Small intestine (tissue), 7 donors: ENCODE data around the gene CDCA7L. TPM values are rescaled to one million over a fixed set of nuclear protein-coding genes. Genes with fewer than 3 reads are reported as not detected.
"Not testable (repeated sequence)": the region's sequence is repeated elsewhere in the genome, so short reads cannot be mapped to it uniquely, and the experiment has no call there.

Experiments
- DNase-seq, 2 donors: peaks; one replicate each; pipeline versions ENCODE4 v3.0.0 to v3.0.0-alpha.2; 2013
- FAIRE-seq: peaks from 2 replicates; lab custom pipeline; 2012; peaks lifted over from hg19 to GRCh38; lab: Jason Lieb, UNC
- H3K27ac ChIP-seq, 3 donors: one replicate each; pipeline ENCODE4 v1.5.1; 2013; ENCODE audit warnings: low read length in 2 of 3, mild to moderate bottlenecking in 2 of 3, control low read depth in 1 of 3, inconsistent platforms in 1 of 3, low read depth in 1 of 3, moderate library complexity in 1 of 3
- H3K27me3 ChIP-seq, 3 donors: one replicate each; pipeline ENCODE4 v1.6.1; 2013; ENCODE audit warnings: low read length in 3 of 3, inconsistent platforms in 1 of 3; ENCODE audit not compliant: control insufficient read depth in 3 of 3, insufficient read depth in 3 of 3
- H3K36me3 ChIP-seq, 3 donors: one replicate each; pipeline ENCODE4 v1.6.1; 2013; ENCODE audit warnings: low read length in 3 of 3, inconsistent platforms in 1 of 3, low read depth in 1 of 3, mild to moderate bottlenecking in 1 of 3, moderate library complexity in 1 of 3; ENCODE audit not compliant: control insufficient read depth in 3 of 3, insufficient read depth in 2 of 3
- H3K4me1 ChIP-seq, 3 donors: one replicate each; pipeline ENCODE4 v1.6.1; 2013; ENCODE audit warnings: low read length in 2 of 3, inconsistent platforms in 1 of 3, low read depth in 1 of 3, mild to moderate bottlenecking in 1 of 3, moderate library complexity in 1 of 3; ENCODE audit not compliant: control insufficient read depth in 3 of 3, insufficient read depth in 2 of 3
- H3K4me3 ChIP-seq, 3 donors: one replicate each; pipeline ENCODE4 v1.5.1; 2013; ENCODE audit warnings: low read length in 3 of 3, control low read depth in 1 of 3, inconsistent platforms in 1 of 3, low read depth in 1 of 3, mild to moderate bottlenecking in 1 of 3, moderate library complexity in 1 of 3
- H3K9me3 ChIP-seq, 2 donors: one replicate each; pipeline ENCODE4 v1.6.1; 2013; ENCODE audit warnings: low read depth in 1 of 2, low read length in 1 of 2; ENCODE audit not compliant: control insufficient read depth in 2 of 2, insufficient read depth in 1 of 2
- WGBS, 3 donors: extraction: QIAGEN DNeasy Blood & Tissue Kit; methylation state at CpG; one replicate each; pipeline ENCODE4 v1.1.7; 2013; 5-methylcytosine and 5-hydroxymethylcytosine counted together
- polyA plus RNA-seq, 4 donors: library from polyadenylated mRNA; stranded (reverse) in 3 of 4; unstranded in 1 of 4; fragments of 200-250 nt in 3 of 4; fragments of 120-200 nt in 1 of 4; gene quantifications; one replicate each; pipeline versions ENCODE4 v1.2.1 to v1.2.3, GENCODE V29; 2013
- donor health status: healthy with polysubstance abuse.
- donor health status: control.
- donor health status: control.
- donor health status: Bipolar disorder and iron deficiency.
- donor health status: healthy.

Gene CDCA7L
- polyA plus RNA-seq, 4 donors: 2.7 to 20.6 (median 8.4) TPM

- 87 to 88% (median 88%) methylated on average over 3 of the region's 3 CpGs for WGBS, 3 donors
- DNase-seq (no peak), FAIRE-seq (no peak)
- H3K36me3 ChIP-seq: no peaks in the 10 kb centered on the region
- no peak overlapping the region for H3K27ac ChIP-seq
- no peaks in the 10 kb centered on the region for H3K9me3 ChIP-seq
- no peaks in the 10 kb centered on the region for H3K4me1 ChIP-seq
- no peak overlapping the region for H3K4me3 ChIP-seq
- H3K27me3 ChIP-seq: no peaks in the 10 kb centered on the region
Observed at GRCh38 chr7:21893401-21893800, 52.3 kb downstream of the CDCA7L start.

- DNase-seq (no peak), FAIRE-seq (no peak)
- Histone ChIP-seq H3K4me3 (no peak overlapping the region), H3K9me3 (no peaks in the 10 kb centered on the region), H3K36me3 (no peaks in the 10 kb centered on the region), H3K27me3 (no peaks in the 10 kb centered on the region), H3K4me1 (no peaks in the 10 kb centered on the region), H3K27ac (no peak overlapping the region)
- 83 to 92% (median 88%) methylated on average over 3 of the region's 3 CpGs for WGBS, 3 donors
Observed at GRCh38 chr7:21891291-21891690, 54.4 kb downstream of the CDCA7L start.

GRCh38 chr7:21887779-21888178 is 57.9 kb downstream of the CDCA7L start:
- WGBS, 3 donors: 85 to 92% (median 92%) methylated on average over 4 of the region's 4 CpGs
- H3K9me3 ChIP-seq: no peaks in the 10 kb centered on the region
- H3K4me1 ChIP-seq: no peaks in the 10 kb centered on the region
- DNase-seq: no peak
- no peak for FAIRE-seq
- H3K36me3 ChIP-seq: no peaks in the 10 kb centered on the region
- H3K27ac ChIP-seq: no peak overlapping the region
- H3K27me3 ChIP-seq: no peaks in the 10 kb centered on the region
- H3K4me3 ChIP-seq: no peak overlapping the region

- FAIRE-seq (no peak), DNase-seq (no peak)
- WGBS, 3 donors: 89 to 95% (median 94%) methylated on average over 2 of the region's 2 CpGs
- Histone ChIP-seq H3K36me3 (no peaks in the 10 kb centered on the region), H3K9me3 (no peaks in the 10 kb centered on the region), H3K27me3 (no peaks in the 10 kb centered on the region), H3K27ac (no peak overlapping the region), H3K4me1 (no peaks in the 10 kb centered on the region), H3K4me3 (no peak overlapping the region)
Observed at GRCh38 chr7:21887353-21887752, 58.3 kb downstream of the CDCA7L start.

GRCh38 chr7:21886396-21886795 is 59.3 kb downstream of the CDCA7L start:
- H3K9me3 ChIP-seq: no peaks in the 10 kb centered on the region
- no peaks in the 10 kb centered on the region for H3K4me1 ChIP-seq
- H3K36me3 ChIP-seq: no peaks in the 10 kb centered on the region
- H3K4me3 ChIP-seq: no peak overlapping the region
- no peaks in the 10 kb centered on the region for H3K27me3 ChIP-seq
- no peak for FAIRE-seq
- WGBS, 3 donors: 52 to 78% (median 75%) methylated on average over 4 of the region's 4 CpGs
- DNase-seq: no peak
- no peak overlapping the region for H3K27ac ChIP-seq

- Histone ChIP-seq H3K36me3 (no peaks in the 10 kb centered on the region), H3K27ac (no peak overlapping the region), H3K27me3 (no peaks in the 10 kb centered on the region), H3K4me1 (no peaks in the 10 kb centered on the region), H3K4me3 (no peak overlapping the region), H3K9me3 (no peaks in the 10 kb centered on the region)
- WGBS, 3 donors: 96% methylated on average over 7 of the region's 7 CpGs
- no peak for DNase-seq
- no peak for FAIRE-seq
Observed at GRCh38 chr7:21884496-21884895, 61.2 kb downstream of the CDCA7L start.

- WGBS, 3 donors: 88 to 93% (median 90%) methylated on average over 2 of the region's 2 CpGs
- not testable (repeated sequence) for FAIRE-seq
Observed at GRCh38 chr7:21883501-21883900, 62.2 kb downstream of the CDCA7L start.

GRCh38 chr7:21883069-21883468 is 62.6 kb downstream of the CDCA7L start:
- H3K27me3 ChIP-seq: no peaks in the 10 kb centered on the region
- DNase-seq (no peak), FAIRE-seq (no peak)
- no peaks in the 10 kb centered on the region for H3K9me3 ChIP-seq
- H3K4me1 ChIP-seq: no peaks in the 10 kb centered on the region
- H3K27ac ChIP-seq: no peak overlapping the region
- H3K36me3 ChIP-seq: no peaks in the 10 kb centered on the region
- 91 to 100% (median 94%) methylated on average over 3 of the region's 3 CpGs for WGBS, 3 donors
- H3K4me3 ChIP-seq: no peak overlapping the region

More at GRCh38 chr7:21883501-21883900, 62.2 kb downstream of the CDCA7L start:
- not testable (repeated sequence) for H3K27me3 ChIP-seq, H3K9me3 ChIP-seq, H3K36me3 ChIP-seq, H3K4me3 ChIP-seq, H3K4me1 ChIP-seq, DNase-seq, H3K27ac ChIP-seq

GRCh38 chr7:21869785-21870402 is 75.8 kb downstream of the CDCA7L start:
- no peak for FAIRE-seq
- no peaks in the 10 kb centered on the region for H3K36me3 ChIP-seq
- WGBS, 3 donors: 34 to 57% (median 52%) methylated on average over 5 of the region's 5 CpGs
- no peaks in the 10 kb centered on the region for H3K9me3 ChIP-seq
- no peaks in the 10 kb centered on the region for H3K27me3 ChIP-seq
- H3K27ac ChIP-seq: no peak overlapping the region
- no peak overlapping the region for H3K4me3 ChIP-seq
- peaks cover 0 to 10% (median 4%) of the 10 kb centered on the region in 3 donors for H3K4me1 ChIP-seq
- peak; percentile 43 to 44 for DNase-seq
